GM20000 (cell line): Measurements from ENCODE around the gene PECR.
A peak's percentile ranks its signal among the peaks of the same experiment; 100 is the strongest.

Experiments used
- DNase-seq: peaks from one replicate; pipeline ENCODE4 v3.0.0; 2012; ENCODE audit warnings: low spot score
- TF ChIP-seq, protein P1 (sequence below): IDR thresholded peaks from 2 replicates; pipeline ENCODE4 v1.5.1; 2012; ENCODE audit warnings: mild to moderate bottlenecking, control low read depth; ENCODE audit errors: extremely low read depth, missing control alignments

The PECR gene

GRCh38 chr2:216015722-216016464 lies 65.7 kb downstream of the PECR start:
- TF ChIP-seq, protein P1, sequence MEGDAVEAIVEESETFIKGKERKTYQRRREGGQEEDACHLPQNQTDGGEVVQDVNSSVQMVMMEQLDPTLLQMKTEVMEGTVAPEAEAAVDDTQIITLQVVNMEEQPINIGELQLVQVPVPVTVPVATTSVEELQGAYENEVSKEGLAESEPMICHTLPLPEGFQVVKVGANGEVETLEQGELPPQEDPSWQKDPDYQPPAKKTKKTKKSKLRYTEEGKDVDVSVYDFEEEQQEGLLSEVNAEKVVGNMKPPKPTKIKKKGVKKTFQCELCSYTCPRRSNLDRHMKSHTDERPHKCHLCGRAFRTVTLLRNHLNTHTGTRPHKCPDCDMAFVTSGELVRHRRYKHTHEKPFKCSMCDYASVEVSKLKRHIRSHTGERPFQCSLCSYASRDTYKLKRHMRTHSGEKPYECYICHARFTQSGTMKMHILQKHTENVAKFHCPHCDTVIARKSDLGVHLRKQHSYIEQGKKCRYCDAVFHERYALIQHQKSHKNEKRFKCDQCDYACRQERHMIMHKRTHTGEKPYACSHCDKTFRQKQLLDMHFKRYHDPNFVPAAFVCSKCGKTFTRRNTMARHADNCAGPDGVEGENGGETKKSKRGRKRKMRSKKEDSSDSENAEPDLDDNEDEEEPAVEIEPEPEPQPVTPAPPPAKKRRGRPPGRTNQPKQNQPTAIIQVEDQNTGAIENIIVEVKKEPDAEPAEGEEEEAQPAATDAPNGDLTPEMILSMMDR: no peak
- DNase-seq: peak; percentile 79

DNA sequence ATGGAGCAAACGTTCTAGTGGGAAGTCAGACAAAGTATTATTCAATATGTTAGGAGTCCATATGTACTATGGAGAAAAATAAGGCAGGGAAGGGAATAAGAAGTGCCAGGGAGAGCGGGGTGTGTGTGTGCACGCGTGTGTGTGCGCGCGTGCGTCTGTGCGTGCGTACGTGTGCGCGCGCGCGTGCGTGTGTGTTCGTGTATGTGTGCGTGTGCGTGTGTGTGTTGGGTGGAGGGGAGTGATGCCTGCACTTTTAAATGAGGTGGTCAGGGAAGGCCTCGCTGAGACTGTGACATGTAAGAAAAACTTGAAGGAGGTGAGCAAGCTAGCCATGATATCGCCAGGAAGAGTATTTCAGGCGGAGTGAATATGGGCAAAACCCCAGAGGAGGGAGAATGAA lies 66.6 kb downstream of the PECR start:
- TF ChIP-seq, protein P1: no peak
- no peak for DNase-seq

- no peak for DNase-seq
- TF ChIP-seq, protein P1: no peak
These were observed 67.6 kb downstream of the PECR start for GRCh38 chr2:216014006-216014405.

DNA sequence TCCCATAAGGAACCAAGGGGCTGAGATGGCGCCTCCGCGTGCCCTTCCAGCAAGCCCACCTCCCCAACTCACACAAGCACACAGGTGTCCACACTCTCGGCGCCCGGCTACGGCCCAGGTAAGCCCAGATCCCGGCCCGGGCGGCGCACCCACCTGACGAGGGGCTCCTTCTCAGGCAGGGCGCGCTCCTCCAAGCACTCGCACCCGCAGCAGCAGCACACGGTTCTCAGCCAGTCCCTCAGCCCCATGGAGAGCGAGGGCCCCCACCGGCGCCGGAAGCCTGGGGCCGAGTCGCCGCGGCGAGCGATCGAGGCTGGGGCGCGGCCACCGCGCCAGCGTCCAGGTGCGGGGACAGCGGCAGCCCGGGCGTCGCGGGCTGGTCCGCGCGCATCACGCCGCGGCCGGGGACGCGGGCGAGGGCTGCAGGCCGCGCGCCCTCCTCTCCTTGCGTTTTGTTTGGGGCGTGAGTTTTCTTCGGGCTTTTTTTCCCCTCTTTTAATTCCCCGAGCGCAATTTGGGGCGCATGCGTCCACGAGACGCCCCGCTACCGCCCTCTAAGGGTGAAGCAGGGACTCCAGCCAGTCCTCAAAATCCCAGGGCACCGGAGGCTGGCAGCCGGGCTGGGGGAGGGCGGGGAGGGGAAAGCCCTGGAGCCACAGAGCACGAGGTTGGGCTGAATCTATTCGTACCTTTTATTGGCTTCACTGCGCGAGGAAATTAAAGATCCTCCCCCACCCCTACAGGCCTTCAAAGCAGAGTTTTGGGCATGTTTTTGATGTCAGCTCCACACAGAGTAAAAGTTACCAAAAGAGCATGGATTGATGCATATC lies 68.3 kb downstream of the PECR start, which contains the start of gene MREG:
Gene MREG, minus strand, starts transcription at position 472 of the 830 bp plus-strand sequence. Its CDS starts 224 bp downstream, at position 248.
- DNase-seq: peak; percentile 93
- TF ChIP-seq, protein P1: peak; percentile 85

DNA sequence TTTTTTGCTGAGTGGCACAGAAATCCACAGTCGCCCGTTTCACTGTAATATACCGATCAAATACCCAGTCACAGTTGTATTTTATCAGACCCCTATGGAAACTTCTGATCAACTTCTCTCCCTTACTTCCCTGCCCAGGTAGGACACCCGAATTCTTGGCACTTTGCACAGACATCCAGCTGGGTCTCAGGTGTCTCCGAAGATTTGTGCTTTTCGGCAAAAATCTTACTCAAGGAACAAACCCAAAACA lies 68.9 kb downstream of the PECR start:
- TF ChIP-seq, protein P1: no peak
- no peak for DNase-seq

GRCh38 chr2:216012133-216012829 lies 69.3 kb downstream of the PECR start:
- no peak for DNase-seq
- TF ChIP-seq, protein P1: no peak

- DNase-seq: peak; percentile 28
These were observed 72.4 kb downstream of the PECR start for GRCh38 chr2:216009215-216009614.
